ENCODE results near the gene SEPTIN12.

GRCh38 chr16:4797805-4798252 lies 9.7 kb upstream of the SEPTIN12 start:
- TF ChIP-seq, protein P1, sequence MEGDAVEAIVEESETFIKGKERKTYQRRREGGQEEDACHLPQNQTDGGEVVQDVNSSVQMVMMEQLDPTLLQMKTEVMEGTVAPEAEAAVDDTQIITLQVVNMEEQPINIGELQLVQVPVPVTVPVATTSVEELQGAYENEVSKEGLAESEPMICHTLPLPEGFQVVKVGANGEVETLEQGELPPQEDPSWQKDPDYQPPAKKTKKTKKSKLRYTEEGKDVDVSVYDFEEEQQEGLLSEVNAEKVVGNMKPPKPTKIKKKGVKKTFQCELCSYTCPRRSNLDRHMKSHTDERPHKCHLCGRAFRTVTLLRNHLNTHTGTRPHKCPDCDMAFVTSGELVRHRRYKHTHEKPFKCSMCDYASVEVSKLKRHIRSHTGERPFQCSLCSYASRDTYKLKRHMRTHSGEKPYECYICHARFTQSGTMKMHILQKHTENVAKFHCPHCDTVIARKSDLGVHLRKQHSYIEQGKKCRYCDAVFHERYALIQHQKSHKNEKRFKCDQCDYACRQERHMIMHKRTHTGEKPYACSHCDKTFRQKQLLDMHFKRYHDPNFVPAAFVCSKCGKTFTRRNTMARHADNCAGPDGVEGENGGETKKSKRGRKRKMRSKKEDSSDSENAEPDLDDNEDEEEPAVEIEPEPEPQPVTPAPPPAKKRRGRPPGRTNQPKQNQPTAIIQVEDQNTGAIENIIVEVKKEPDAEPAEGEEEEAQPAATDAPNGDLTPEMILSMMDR (IDR thresholded peaks at IDR 0.05; ENCODE audit: low read depth, low read length, missing input control) = no peak
- no peak for TF ChIP-seq MAX (IDR thresholded peaks at IDR 0.05)
- no peak for TF ChIP-seq REST (IDR thresholded peaks at IDR 0.05)
- TF ChIP-seq YY1 (IDR thresholded peaks at IDR 0.05) = no peak
- TF ChIP-seq, protein P2, sequence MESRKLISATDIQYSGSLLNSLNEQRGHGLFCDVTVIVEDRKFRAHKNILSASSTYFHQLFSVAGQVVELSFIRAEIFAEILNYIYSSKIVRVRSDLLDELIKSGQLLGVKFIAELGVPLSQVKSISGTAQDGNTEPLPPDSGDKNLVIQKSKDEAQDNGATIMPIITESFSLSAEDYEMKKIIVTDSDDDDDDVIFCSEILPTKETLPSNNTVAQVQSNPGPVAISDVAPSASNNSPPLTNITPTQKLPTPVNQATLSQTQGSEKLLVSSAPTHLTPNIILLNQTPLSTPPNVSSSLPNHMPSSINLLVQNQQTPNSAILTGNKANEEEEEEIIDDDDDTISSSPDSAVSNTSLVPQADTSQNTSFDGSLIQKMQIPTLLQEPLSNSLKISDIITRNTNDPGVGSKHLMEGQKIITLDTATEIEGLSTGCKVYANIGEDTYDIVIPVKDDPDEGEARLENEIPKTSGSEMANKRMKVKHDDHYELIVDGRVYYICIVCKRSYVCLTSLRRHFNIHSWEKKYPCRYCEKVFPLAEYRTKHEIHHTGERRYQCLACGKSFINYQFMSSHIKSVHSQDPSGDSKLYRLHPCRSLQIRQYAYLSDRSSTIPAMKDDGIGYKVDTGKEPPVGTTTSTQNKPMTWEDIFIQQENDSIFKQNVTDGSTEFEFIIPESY (IDR thresholded peaks at IDR 0.05) = no peak
- no peak for TF ChIP-seq RXRA (IDR thresholded peaks at IDR 0.05)
- TF ChIP-seq EGR1 (IDR thresholded peaks at IDR 0.05; ENCODE audit: low read depth in 2 of 2) = no peak
- TF ChIP-seq JUND (IDR thresholded peaks at IDR 0.05) = no peak
- no peak for TF ChIP-seq RAD21 (IDR thresholded peaks at IDR 0.05)
- TF ChIP-seq GABPA (IDR thresholded peaks at IDR 0.05 in 1 of 2, conservative IDR thresholded peaks at IDR 0.05 in 1 of 2) = no peak
- no peak for TF ChIP-seq TAF1 (conservative IDR thresholded peaks at IDR 0.05)
- TF ChIP-seq ATF3 (IDR thresholded peaks at IDR 0.05) = no peak
- no peak for TF ChIP-seq SP1 (IDR thresholded peaks at IDR 0.05)
